ENCODE results near the gene AK5. TPM values are rescaled to one million over a fixed set of nuclear protein-coding genes. Genes with fewer than 3 reads are reported as not detected.

Gene AK5
- total and polyA plus RNA-seq, 9 donors = 0.45 to 3.5 (median 0.82) TPM; not detected in 2

- Histone ChIP-seq H3K4me3 (no peak overlapping the region), H3K27ac (no peak overlapping the region), H3K4me1 (ENCODE audit: insufficient read depth) (no peaks in the 10 kb centered on the region), H3K36me3 (no peaks in the 10 kb centered on the region), H3K27me3 (no peaks in the 10 kb centered on the region), H3K9me3 (no peaks in the 10 kb centered on the region)
- TF ChIP-seq CTCF (IDR thresholded peaks at IDR 0.05) (no peak), POLR2A (IDR thresholded peaks at IDR 0.05) (no peak), EP300 (IDR thresholded peaks at IDR 0.05) (no peak)
- no peak for DNase-seq
- intact Hi-C loops (cut with DNase I) = no loop called here
- 100% methylated on average over 1 of the region's 1 CpG for WGBS, 3 donors
These were observed 315.5 kb downstream of the AK5 start for GRCh38 chr1:77597310-77597709.

GRCh38 chr1:77605246-77606026 lies 323.6 kb downstream of the AK5 start:
- Histone ChIP-seq H3K4me3 (no peak overlapping the region), H3K9me3 (no peaks in the 10 kb centered on the region), H3K27ac (no peak overlapping the region), H3K4me1 (ENCODE audit: insufficient read depth) (peaks cover 8% of the 10 kb centered on the region), H3K27me3 (no peaks in the 10 kb centered on the region), H3K36me3 (no peaks in the 10 kb centered on the region)
- peak in 1 of 5 donors; percentile 20 for DNase-seq
- WGBS, 3 donors = 88 to 91% (median 89%) methylated on average over 5 of the region's 5 CpGs
- TF ChIP-seq EP300 (IDR thresholded peaks at IDR 0.05) = no peak
- intact Hi-C loops (cut with DNase I) = no loop called here

GRCh38 chr1:77608893-77609292 lies 327.1 kb downstream of the AK5 start:
- no peak for DNase-seq
- TF ChIP-seq CTCF (IDR thresholded peaks at IDR 0.05) (no peak), POLR2A (IDR thresholded peaks at IDR 0.05) (no peak), EP300 (IDR thresholded peaks at IDR 0.05) (no peak)
- H3K9me3 ChIP-seq = no peaks in the 10 kb centered on the region
- peaks cover 8% of the 10 kb centered on the region for H3K4me1 ChIP-seq (ENCODE audit: insufficient read depth)
- WGBS, 3 donors = 97 to 99% (median 99%) methylated on average over 3 of the region's 3 CpGs
- no peaks in the 10 kb centered on the region for H3K36me3 ChIP-seq
- no peaks in the 10 kb centered on the region for H3K27me3 ChIP-seq
- intact Hi-C loops (cut with DNase I) = no loop called here
- H3K4me3 ChIP-seq = no peak overlapping the region
- no peak overlapping the region for H3K27ac ChIP-seq

Small RNA genes lying within 50 kb of the gene (small RNA-seq; reads per million reads assigned to genes)
- not detected for gene RNU7-8P

Other genes starting within 250 kb of the AK5 start
- 10 to 100 TPM; 12.8 to 26.1 (median 19.9) TPM for gene PIGK, start 62.6 kb upstream of the AK5 start, total RNA-seq
- 10 to 100 TPM; 11.1 to 34.7 TPM for gene PIGK, start 62.6 kb upstream of the AK5 start, polyA plus RNA-seq

Data from ovary (tissue), 9 donors.